ENCODE data around the gene BNIPL. TPM values are rescaled to one million over a fixed set of nuclear protein-coding genes. Genes with fewer than 3 reads are reported as not detected.
A peak's percentile ranks its signal among the peaks of the same experiment; 100 is the strongest.

BNIPL gene
- total and polyA plus RNA-seq, 2 of the 8 experiments (the other 6 are each of a cell fraction or from before 2014, with no cell fraction given), result 2.4 to 3.3 TPM

DNA sequence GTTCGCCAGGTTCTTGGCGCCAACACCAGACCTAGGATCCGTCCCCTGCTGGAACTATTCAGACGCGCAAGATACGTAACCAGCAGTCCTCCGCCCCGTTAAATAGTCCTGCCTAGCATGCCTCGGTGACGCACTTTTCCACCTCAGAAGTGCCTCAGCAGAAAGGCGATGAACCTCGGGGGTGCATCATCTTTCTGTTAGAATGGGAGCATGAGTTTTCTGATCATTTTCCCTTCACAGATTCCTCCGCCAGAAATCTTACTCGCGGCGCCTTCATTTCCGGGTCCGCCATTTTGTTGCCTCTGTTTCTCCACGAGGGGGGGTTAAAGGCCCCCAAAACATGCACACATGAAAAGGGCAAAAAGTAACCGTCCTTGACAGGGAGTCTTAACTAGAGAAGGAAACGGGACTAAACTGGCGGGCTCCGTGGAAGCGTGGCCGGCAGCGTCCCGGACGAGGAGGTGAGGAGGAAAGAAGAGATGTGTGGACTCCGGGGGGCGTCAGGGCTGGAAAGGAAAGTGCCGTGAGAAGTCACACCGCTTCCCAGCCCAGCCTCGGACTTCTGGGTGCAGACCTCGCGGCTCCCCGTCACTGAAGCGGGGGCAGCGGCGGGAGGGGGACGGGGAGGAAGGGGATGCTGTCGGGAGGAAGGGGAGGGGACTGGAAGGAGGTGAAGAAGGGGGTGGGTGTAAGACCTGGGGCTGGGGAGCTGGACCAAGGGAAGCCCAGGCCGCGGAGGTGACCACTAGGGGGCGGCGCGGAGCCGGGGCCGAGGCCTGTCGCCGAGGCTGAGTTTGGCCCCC is 34.3 kb downstream of the BNIPL start, which contains the start of gene GABPB2 (continued):
- TF ChIP-seq, protein P1, sequence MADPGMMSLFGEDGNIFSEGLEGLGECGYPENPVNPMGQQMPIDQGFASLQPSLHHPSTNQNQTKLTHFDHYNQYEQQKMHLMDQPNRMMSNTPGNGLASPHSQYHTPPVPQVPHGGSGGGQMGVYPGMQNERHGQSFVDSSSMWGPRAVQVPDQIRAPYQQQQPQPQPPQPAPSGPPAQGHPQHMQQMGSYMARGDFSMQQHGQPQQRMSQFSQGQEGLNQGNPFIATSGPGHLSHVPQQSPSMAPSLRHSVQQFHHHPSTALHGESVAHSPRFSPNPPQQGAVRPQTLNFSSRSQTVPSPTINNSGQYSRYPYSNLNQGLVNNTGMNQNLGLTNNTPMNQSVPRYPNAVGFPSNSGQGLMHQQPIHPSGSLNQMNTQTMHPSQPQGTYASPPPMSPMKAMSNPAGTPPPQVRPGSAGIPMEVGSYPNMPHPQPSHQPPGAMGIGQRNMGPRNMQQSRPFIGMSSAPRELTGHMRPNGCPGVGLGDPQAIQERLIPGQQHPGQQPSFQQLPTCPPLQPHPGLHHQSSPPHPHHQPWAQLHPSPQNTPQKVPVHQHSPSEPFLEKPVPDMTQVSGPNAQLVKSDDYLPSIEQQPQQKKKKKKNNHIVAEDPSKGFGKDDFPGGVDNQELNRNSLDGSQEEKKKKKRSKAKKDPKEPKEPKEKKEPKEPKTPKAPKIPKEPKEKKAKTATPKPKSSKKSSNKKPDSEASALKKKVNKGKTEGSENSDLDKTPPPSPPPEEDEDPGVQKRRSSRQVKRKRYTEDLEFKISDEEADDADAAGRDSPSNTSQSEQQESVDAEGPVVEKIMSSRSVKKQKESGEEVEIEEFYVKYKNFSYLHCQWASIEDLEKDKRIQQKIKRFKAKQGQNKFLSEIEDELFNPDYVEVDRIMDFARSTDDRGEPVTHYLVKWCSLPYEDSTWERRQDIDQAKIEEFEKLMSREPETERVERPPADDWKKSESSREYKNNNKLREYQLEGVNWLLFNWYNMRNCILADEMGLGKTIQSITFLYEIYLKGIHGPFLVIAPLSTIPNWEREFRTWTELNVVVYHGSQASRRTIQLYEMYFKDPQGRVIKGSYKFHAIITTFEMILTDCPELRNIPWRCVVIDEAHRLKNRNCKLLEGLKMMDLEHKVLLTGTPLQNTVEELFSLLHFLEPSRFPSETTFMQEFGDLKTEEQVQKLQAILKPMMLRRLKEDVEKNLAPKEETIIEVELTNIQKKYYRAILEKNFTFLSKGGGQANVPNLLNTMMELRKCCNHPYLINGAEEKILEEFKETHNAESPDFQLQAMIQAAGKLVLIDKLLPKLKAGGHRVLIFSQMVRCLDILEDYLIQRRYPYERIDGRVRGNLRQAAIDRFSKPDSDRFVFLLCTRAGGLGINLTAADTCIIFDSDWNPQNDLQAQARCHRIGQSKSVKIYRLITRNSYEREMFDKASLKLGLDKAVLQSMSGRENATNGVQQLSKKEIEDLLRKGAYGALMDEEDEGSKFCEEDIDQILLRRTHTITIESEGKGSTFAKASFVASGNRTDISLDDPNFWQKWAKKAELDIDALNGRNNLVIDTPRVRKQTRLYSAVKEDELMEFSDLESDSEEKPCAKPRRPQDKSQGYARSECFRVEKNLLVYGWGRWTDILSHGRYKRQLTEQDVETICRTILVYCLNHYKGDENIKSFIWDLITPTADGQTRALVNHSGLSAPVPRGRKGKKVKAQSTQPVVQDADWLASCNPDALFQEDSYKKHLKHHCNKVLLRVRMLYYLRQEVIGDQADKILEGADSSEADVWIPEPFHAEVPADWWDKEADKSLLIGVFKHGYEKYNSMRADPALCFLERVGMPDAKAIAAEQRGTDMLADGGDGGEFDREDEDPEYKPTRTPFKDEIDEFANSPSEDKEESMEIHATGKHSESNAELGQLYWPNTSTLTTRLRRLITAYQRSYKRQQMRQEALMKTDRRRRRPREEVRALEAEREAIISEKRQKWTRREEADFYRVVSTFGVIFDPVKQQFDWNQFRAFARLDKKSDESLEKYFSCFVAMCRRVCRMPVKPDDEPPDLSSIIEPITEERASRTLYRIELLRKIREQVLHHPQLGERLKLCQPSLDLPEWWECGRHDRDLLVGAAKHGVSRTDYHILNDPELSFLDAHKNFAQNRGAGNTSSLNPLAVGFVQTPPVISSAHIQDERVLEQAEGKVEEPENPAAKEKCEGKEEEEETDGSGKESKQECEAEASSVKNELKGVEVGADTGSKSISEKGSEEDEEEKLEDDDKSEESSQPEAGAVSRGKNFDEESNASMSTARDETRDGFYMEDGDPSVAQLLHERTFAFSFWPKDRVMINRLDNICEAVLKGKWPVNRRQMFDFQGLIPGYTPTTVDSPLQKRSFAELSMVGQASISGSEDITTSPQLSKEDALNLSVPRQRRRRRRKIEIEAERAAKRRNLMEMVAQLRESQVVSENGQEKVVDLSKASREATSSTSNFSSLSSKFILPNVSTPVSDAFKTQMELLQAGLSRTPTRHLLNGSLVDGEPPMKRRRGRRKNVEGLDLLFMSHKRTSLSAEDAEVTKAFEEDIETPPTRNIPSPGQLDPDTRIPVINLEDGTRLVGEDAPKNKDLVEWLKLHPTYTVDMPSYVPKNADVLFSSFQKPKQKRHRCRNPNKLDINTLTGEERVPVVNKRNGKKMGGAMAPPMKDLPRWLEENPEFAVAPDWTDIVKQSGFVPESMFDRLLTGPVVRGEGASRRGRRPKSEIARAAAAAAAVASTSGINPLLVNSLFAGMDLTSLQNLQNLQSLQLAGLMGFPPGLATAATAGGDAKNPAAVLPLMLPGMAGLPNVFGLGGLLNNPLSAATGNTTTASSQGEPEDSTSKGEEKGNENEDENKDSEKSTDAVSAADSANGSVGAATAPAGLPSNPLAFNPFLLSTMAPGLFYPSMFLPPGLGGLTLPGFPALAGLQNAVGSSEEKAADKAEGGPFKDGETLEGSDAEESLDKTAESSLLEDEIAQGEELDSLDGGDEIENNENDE (IDR thresholded peaks at IDR 0.05; ENCODE audit: insufficient replicate concordance, low read length), result no peak
- TF ChIP-seq, protein P2, sequence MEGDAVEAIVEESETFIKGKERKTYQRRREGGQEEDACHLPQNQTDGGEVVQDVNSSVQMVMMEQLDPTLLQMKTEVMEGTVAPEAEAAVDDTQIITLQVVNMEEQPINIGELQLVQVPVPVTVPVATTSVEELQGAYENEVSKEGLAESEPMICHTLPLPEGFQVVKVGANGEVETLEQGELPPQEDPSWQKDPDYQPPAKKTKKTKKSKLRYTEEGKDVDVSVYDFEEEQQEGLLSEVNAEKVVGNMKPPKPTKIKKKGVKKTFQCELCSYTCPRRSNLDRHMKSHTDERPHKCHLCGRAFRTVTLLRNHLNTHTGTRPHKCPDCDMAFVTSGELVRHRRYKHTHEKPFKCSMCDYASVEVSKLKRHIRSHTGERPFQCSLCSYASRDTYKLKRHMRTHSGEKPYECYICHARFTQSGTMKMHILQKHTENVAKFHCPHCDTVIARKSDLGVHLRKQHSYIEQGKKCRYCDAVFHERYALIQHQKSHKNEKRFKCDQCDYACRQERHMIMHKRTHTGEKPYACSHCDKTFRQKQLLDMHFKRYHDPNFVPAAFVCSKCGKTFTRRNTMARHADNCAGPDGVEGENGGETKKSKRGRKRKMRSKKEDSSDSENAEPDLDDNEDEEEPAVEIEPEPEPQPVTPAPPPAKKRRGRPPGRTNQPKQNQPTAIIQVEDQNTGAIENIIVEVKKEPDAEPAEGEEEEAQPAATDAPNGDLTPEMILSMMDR (IDR thresholded peaks at IDR 0.05; ENCODE audit: control extremely low read depth in 1 of 3, insufficient read depth in 1 of 3, low read depth in 1 of 3, low read length in 3 of 3), result peak; percentile 80 to 90 (median 83)
- TF ChIP-seq CBX5 (IDR thresholded peaks at IDR 0.05; ENCODE audit: low read depth, low read length) (no peak), SIN3A (conservative IDR thresholded peaks at IDR 0.05 in 1 of 2, IDR thresholded peaks at IDR 0.05 in 1 of 2; ENCODE audit: low read depth in 1 of 2, low read length in 2 of 2) (peak; percentile 62 to 69; a peak in 1 of 4 replicates), BCL11A (IDR thresholded peaks at IDR 0.05; ENCODE audit: low read depth in 2 of 2, low read length in 2 of 2) (no peak), CEBPB (IDR thresholded peaks at IDR 0.05; ENCODE audit: low read depth, low read length) (no peak)

Data from H1 (cell line).